Measurements from ENCODE around the gene ACSL5.
A peak's percentile ranks its signal among the peaks of the same experiment; 100 is the strongest.

The ACSL5 gene

DNA sequence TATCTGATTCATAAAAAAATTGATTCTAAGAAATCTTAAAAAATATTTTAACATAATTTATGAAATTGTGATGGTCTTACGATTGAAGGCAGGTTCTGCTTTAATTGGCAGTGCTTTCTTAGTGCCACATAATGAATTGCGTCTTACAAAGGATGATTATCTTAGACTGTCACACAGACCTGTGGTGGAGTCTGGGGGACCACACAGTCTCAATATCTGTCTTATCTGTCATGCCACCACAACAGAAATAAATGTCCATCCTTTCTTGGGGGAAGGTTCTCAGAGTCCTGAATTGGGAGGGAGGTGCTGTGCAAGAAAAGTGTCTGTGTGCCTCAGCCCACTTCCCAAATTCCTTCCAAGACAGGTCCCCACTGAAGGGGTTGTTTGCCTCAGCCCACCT is 38.8 kb downstream of the ACSL5 start:
- H3K27me3 Mint-ChIP-seq (ENCODE audit: low read depth, poor library complexity) = peaks cover 14% of the 10 kb centered on the region
- peaks cover 2% of the 10 kb centered on the region for H3K9me3 Mint-ChIP-seq
- H3K36me3 Mint-ChIP-seq (ENCODE audit: low read depth) = no peaks in the 10 kb centered on the region
- TF ChIP-seq, protein P1, sequence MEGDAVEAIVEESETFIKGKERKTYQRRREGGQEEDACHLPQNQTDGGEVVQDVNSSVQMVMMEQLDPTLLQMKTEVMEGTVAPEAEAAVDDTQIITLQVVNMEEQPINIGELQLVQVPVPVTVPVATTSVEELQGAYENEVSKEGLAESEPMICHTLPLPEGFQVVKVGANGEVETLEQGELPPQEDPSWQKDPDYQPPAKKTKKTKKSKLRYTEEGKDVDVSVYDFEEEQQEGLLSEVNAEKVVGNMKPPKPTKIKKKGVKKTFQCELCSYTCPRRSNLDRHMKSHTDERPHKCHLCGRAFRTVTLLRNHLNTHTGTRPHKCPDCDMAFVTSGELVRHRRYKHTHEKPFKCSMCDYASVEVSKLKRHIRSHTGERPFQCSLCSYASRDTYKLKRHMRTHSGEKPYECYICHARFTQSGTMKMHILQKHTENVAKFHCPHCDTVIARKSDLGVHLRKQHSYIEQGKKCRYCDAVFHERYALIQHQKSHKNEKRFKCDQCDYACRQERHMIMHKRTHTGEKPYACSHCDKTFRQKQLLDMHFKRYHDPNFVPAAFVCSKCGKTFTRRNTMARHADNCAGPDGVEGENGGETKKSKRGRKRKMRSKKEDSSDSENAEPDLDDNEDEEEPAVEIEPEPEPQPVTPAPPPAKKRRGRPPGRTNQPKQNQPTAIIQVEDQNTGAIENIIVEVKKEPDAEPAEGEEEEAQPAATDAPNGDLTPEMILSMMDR (IDR thresholded peaks at IDR 0.05) = no peak
- no peak for DNase-seq
- peaks cover 9% of the 10 kb centered on the region for H3K4me1 Mint-ChIP-seq
- H3K4me3 Mint-ChIP-seq = no peak overlapping the region
- no peak overlapping the region for H3K27ac Mint-ChIP-seq

GRCh38 chr10:112421731-112422130 is 47.8 kb downstream of the ACSL5 start:
- Mint-ChIP-seq H3K9me3 (no peaks in the 10 kb centered on the region), H3K4me1 (no peaks in the 10 kb centered on the region), H3K27me3 (ENCODE audit: low read depth, poor library complexity) (no peaks in the 10 kb centered on the region), H3K27ac (no peak overlapping the region), H3K4me3 (no peak overlapping the region), H3K36me3 (ENCODE audit: low read depth) (no peaks in the 10 kb centered on the region)
- TF ChIP-seq, protein P1 (IDR thresholded peaks at IDR 0.05) = no peak
- no peak for DNase-seq

- H3K4me3 Mint-ChIP-seq = no peak overlapping the region
- H3K4me1 Mint-ChIP-seq = no peaks in the 10 kb centered on the region
- H3K27ac Mint-ChIP-seq = no peak overlapping the region
- H3K36me3 Mint-ChIP-seq (ENCODE audit: low read depth) = peaks cover 5% of the 10 kb centered on the region
- no peaks in the 10 kb centered on the region for H3K27me3 Mint-ChIP-seq (ENCODE audit: low read depth, poor library complexity)
- TF ChIP-seq, protein P1 (IDR thresholded peaks at IDR 0.05) = no peak
- no peak for DNase-seq
- no peaks in the 10 kb centered on the region for H3K9me3 Mint-ChIP-seq
These were observed 50.7 kb downstream of the ACSL5 start for GRCh38 chr10:112424651-112425050.

DNA sequence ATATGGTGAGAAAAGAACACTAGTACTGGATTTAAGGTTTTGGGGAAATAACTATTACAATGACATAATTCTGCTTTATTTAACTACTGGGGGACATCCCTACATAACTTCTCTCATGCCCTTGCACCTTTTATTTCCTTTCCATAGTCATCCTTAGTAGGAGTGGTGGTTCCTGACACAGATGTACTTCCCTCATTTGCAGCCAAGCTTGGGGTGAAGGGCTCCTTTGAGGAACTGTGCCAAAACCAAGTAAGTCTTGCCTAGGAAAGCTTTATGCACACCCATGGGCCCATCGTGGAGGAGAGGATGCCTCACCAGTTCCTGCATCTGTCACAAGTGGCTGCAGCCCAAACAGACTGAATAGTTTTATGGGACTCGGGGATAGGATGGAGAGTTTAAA is 52.2 kb downstream of the ACSL5 start:
- no peak overlapping the region for H3K4me3 Mint-ChIP-seq
- H3K36me3 Mint-ChIP-seq (ENCODE audit: low read depth) = peaks cover 11% of the 10 kb centered on the region
- DNase-seq = no peak
- no peaks in the 10 kb centered on the region for H3K9me3 Mint-ChIP-seq
- no peak overlapping the region for H3K27ac Mint-ChIP-seq
- no peaks in the 10 kb centered on the region for H3K4me1 Mint-ChIP-seq
- no peaks in the 10 kb centered on the region for H3K27me3 Mint-ChIP-seq (ENCODE audit: low read depth, poor library complexity)
- TF ChIP-seq, protein P1 (IDR thresholded peaks at IDR 0.05) = no peak

DNA sequence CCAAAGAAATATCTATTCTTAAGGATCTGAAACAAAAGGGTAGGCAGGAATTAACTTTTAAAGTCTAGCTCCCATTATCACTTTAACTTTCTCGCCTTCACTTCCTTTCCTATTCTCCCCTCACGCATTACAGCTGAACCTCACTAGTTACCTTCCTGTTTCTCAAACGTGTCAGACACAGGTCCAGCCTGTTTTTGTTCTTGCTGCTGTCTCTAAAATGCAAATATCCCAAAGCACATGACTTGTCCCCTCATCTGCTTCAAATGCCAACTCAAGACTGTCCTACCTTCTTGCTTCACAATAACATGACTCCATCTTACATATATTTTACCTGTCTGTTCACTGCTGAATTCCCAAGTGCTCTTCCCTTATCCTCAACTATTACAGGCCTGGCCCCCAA is 55.2 kb downstream of the ACSL5 start:
- no peak for DNase-seq
- peak overlapping the region; percentile 1 for H3K27ac Mint-ChIP-seq
- H3K9me3 Mint-ChIP-seq = no peaks in the 10 kb centered on the region
- no peak overlapping the region for H3K4me3 Mint-ChIP-seq
- no peaks in the 10 kb centered on the region for H3K4me1 Mint-ChIP-seq
- H3K36me3 Mint-ChIP-seq (ENCODE audit: low read depth) = peaks cover 21% of the 10 kb centered on the region
- no peaks in the 10 kb centered on the region for H3K27me3 Mint-ChIP-seq (ENCODE audit: low read depth, poor library complexity)
- TF ChIP-seq, protein P1 (IDR thresholded peaks at IDR 0.05) = no peak

DNA sequence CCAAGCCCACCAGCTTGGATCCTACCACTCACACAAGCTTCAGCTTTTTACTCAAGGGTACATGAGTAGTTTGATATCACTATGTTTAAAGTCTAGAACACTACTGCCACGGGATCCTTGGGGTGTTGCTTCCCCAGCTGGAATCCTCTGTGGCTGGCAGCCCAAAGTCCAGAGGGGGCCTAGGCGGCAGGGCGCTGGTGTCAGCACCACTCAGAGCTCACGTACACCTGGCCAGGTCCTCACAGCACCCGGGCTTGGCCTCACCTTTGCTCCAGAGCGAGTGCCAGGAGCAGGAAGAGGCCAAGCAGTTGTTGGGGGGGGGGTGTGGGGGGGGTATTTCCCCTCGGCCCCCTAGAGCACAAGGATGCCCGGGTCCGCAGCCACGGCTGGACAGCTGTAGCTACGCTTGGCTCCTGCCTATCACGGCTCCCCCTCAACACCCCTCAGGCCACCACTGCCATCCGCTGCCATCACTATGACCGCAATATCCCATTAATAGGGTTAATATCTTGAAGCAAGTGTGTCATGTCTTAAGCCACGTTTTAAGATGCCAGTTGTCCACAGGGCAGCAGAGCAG is 55.8 kb downstream of the ACSL5 start:
- Mint-ChIP-seq H3K27me3 (ENCODE audit: low read depth, poor library complexity) (no peaks in the 10 kb centered on the region), H3K4me1 (no peaks in the 10 kb centered on the region), H3K36me3 (ENCODE audit: low read depth) (peaks cover 21% of the 10 kb centered on the region), H3K27ac (no peak overlapping the region), H3K9me3 (no peaks in the 10 kb centered on the region), H3K4me3 (no peak overlapping the region)
- no peak for DNase-seq
- TF ChIP-seq, protein P1 (IDR thresholded peaks at IDR 0.05) = no peak

Data from nephron progenitor cell (in vitro differentiated cells).